Activated CD4-positive, alpha-beta T cell treated with anti-CD3 and anti-CD28 coated beads, Interleukin-2, amount 10 ng/mL, durations not matched to agents 24 days and 14 days (primary cell): ENCODE measurements around the gene DRICH1. TPM values are rescaled to one million over a fixed set of nuclear protein-coding genes. Genes with fewer than 3 reads are reported as not detected.
A peak's percentile ranks its signal among the peaks of the same experiment; 100 is the strongest.
"Not testable (repeated sequence)": the region's sequence is repeated elsewhere in the genome, so short reads cannot be mapped to it uniquely, and the experiment has no call there.

ENCODE experiments used
- DNase-seq: peaks from one replicate; pipeline ENCODE4 v3.0.0; 2022
- H3K27ac Mint-ChIP-seq: one replicate; pipeline ENCODE4 v1.8.0; 2022; ENCODE audit warnings: mild to moderate bottlenecking, mixed read lengths
- H3K27me3 Mint-ChIP-seq: one replicate; pipeline ENCODE4 v1.8.0; 2022; ENCODE audit warnings: mixed read lengths
- H3K36me3 Mint-ChIP-seq: one replicate; pipeline ENCODE4 v1.8.0; 2022; ENCODE audit warnings: low read depth, mild to moderate bottlenecking, mixed read lengths
- H3K4me1 Mint-ChIP-seq: one replicate; pipeline ENCODE4 v1.8.0; 2021; ENCODE audit warnings: mixed read lengths
- H3K4me3 Mint-ChIP-seq: one replicate; pipeline ENCODE4 v1.8.0; 2022; ENCODE audit warnings: mild to moderate bottlenecking, moderate library complexity, mixed read lengths
- H3K9me3 Mint-ChIP-seq: one replicate; pipeline ENCODE4 v1.8.0; 2021; ENCODE audit warnings: mixed read lengths
- intact Hi-C: fragments of 100-400 bp; cut with micrococcal nuclease; formaldehyde crosslinking; loops from one replicate; pipeline ENCODE4 v1.15.1; 2023
- total RNA-seq: library from RNA; stranded (reverse); gene quantifications from 2 replicates; pipeline ENCODE4 v1.2.3, GENCODE V29; 2022

The DRICH1 gene
- total RNA-seq, 1 donor from 2014 or later, result 0.61 TPM

GRCh38 chr22:23575601-23576000 lies 56.5 kb downstream of the DRICH1 start:
- H3K9me3 Mint-ChIP-seq, result no peaks in the 10 kb centered on the region
- H3K27ac Mint-ChIP-seq, result no peak overlapping the region
- intact Hi-C loops, result no loop called here
- no peak for DNase-seq
- peaks cover 3% of the 10 kb centered on the region for H3K4me1 Mint-ChIP-seq
- no peak overlapping the region for H3K4me3 Mint-ChIP-seq
- no peaks in the 10 kb centered on the region for H3K36me3 Mint-ChIP-seq
- H3K27me3 Mint-ChIP-seq, result peaks cover 10% of the 10 kb centered on the region

- intact Hi-C loops, result no loop called here
- Mint-ChIP-seq H3K4me1 (peaks cover 3% of the 10 kb centered on the region), H3K27ac (no peak overlapping the region), H3K4me3 (no peak overlapping the region), H3K36me3 (no peaks in the 10 kb centered on the region), H3K27me3 (peaks cover 10% of the 10 kb centered on the region), H3K9me3 (no peaks in the 10 kb centered on the region)
- no peak for DNase-seq
Measured at GRCh38 chr22:23574877-23575276, 57.2 kb downstream of the DRICH1 start.

- Mint-ChIP-seq H3K4me1 (peaks cover 3% of the 10 kb centered on the region), H3K27me3 (peaks cover 10% of the 10 kb centered on the region), H3K27ac (no peak overlapping the region), H3K9me3 (no peaks in the 10 kb centered on the region), H3K4me3 (no peak overlapping the region), H3K36me3 (no peaks in the 10 kb centered on the region)
- DNase-seq, result no peak
- intact Hi-C loops, result no loop called here
Measured at GRCh38 chr22:23574371-23574811, 57.7 kb downstream of the DRICH1 start.

- H3K9me3 Mint-ChIP-seq, DNase-seq, H3K27ac Mint-ChIP-seq, H3K4me3 Mint-ChIP-seq, intact Hi-C loops, H3K4me1 Mint-ChIP-seq, H3K36me3 Mint-ChIP-seq: not testable (repeated sequence)
- H3K27me3 Mint-ChIP-seq, result peaks cover 11% of the 10 kb centered on the region
Measured at GRCh38 chr22:23573701-23574235, 58.4 kb downstream of the DRICH1 start.

DNA sequence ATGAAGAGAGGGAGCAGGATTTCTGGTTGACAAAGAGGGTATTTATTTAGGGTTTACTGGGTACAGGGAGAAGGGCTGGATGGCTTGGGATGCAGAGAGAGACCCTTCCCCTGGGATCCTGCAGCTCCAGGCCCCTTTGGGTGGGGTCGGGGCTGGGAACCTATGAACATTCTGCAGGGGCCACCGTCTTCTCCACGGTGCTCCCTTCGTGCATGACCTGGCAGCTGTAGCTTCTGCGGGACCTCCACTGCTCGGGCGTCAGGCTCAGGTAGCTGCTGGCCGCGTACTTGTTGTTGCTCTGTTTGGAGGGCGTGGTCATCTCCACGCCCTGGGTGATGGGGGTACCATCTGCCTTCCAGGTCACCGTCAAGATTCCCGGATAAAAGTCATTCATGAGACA lies 59.0 kb downstream of the DRICH1 start:
- H3K9me3 Mint-ChIP-seq, intact Hi-C loops, H3K4me1 Mint-ChIP-seq, H3K36me3 Mint-ChIP-seq, H3K27ac Mint-ChIP-seq, H3K4me3 Mint-ChIP-seq, DNase-seq: not testable (repeated sequence)
- H3K27me3 Mint-ChIP-seq, result peaks cover 11% of the 10 kb centered on the region

DNA sequence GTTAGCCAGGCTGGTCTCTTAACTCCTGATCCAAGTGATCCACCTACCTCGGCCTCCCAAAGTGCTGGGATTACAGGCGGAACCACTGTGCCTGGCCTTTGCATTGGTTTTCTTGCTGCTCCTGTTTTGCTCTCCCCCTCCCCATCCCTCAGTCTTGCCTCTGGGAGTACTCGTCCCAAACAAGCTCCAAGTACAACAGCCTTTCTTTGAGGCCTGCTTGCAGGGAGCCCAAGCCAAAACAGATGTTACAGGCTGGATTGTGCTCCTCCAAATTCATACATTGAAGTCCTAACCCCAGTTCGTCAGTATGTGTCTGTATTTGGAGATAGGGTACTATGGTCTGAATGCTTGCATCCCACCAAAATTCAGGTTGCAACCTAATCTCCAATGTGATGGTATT lies 60.6 kb downstream of the DRICH1 start:
- peaks cover 13% of the 10 kb centered on the region for H3K27me3 Mint-ChIP-seq
- H3K4me3 Mint-ChIP-seq, result no peak overlapping the region
- H3K9me3 Mint-ChIP-seq, result no peaks in the 10 kb centered on the region
- H3K27ac Mint-ChIP-seq, result no peak overlapping the region
- intact Hi-C loops, result no loop called here
- no peaks in the 10 kb centered on the region for H3K4me1 Mint-ChIP-seq
- DNase-seq, result no peak
- no peaks in the 10 kb centered on the region for H3K36me3 Mint-ChIP-seq

DNA sequence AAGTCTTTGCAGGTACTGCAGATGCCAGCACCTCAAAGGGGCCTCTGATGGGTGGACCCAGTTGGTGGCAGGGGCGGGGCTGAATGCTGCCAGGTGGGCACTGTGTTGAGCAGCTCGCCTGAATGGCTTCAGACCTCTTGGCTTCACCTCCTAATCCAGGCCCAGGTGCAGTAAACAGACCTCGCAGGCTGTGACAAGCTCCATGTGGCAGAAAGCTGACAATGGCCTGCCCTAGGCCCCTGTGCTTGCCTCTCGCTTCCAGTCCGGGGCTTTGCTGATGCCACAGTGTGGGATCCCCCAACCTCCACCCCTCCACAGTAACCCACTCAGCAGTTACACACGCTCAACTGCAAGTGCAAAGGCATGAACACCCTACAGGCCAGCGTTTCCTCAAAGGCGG lies 61.4 kb downstream of the DRICH1 start:
- intact Hi-C loops, result no loop called here
- Mint-ChIP-seq H3K27me3 (peaks cover 15% of the 10 kb centered on the region), H3K9me3 (no peaks in the 10 kb centered on the region), H3K27ac (no peak overlapping the region), H3K36me3 (no peaks in the 10 kb centered on the region), H3K4me1 (peaks cover 2% of the 10 kb centered on the region), H3K4me3 (no peak overlapping the region)
- DNase-seq, result no peak

- Mint-ChIP-seq H3K4me3 (no peak overlapping the region), H3K9me3 (no peaks in the 10 kb centered on the region), H3K27me3 (peaks cover 22% of the 10 kb centered on the region), H3K36me3 (no peaks in the 10 kb centered on the region), H3K4me1 (peaks cover 5% of the 10 kb centered on the region), H3K27ac (no peak overlapping the region)
- intact Hi-C loops, result no loop called here
- no peak for DNase-seq
Measured at GRCh38 chr22:23569716-23570115, 62.4 kb downstream of the DRICH1 start.

- Mint-ChIP-seq H3K36me3 (no peaks in the 10 kb centered on the region), H3K27me3 (peaks cover 26% of the 10 kb centered on the region), H3K27ac (no peak overlapping the region), H3K4me1 (peaks cover 5% of the 10 kb centered on the region), H3K4me3 (no peak overlapping the region), H3K9me3 (no peaks in the 10 kb centered on the region)
- DNase-seq, result no peak
- intact Hi-C loops, result no loop called here
Measured at GRCh38 chr22:23569291-23569690, 62.8 kb downstream of the DRICH1 start.

DNA sequence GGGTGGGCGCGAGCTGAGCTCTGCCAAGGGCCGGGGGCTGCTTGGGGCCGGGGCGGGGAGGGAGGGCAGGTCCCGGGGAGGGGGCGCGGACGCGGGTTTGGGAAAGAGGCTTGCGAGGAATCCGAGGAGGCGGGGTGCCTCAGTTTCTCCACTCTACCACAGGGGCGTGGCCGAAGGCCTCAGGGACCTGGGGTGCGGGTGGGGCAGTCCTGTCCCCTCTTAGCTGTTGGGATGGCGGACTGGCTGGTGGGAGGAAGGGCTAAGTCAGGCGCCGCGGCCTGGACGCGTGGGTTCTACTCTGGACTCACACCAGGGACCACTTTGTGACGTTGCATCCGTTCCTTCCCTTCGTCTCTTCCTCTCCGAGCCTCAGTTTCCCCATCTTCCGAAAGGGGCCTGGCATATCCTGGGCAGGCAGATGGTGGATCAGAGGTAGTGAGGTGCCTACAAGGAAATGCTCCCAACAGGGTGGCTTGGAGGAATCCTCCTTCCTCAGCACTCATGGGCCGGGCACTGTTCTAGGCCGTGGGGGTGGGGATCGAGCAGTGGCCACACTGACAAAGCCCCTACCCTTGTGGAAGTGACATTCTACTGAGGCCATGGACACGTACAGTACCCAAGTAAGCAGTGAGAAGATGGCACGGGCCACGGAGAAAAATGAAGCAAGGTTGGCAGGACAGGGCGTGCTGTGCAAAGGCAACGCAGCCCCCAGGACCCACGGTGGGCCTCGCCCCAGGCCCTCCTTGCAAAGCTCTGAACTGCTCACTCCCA lies 65.2 kb downstream of the DRICH1 start:
- Mint-ChIP-seq H3K36me3 (no peaks in the 10 kb centered on the region), H3K4me1 (peaks cover 5% of the 10 kb centered on the region), H3K4me3 (no peak overlapping the region), H3K27me3 (peaks cover 36% of the 10 kb centered on the region), H3K27ac (no peak overlapping the region), H3K9me3 (no peaks in the 10 kb centered on the region)
- intact Hi-C loops, result no loop called here
- DNase-seq, result no peak

DNA sequence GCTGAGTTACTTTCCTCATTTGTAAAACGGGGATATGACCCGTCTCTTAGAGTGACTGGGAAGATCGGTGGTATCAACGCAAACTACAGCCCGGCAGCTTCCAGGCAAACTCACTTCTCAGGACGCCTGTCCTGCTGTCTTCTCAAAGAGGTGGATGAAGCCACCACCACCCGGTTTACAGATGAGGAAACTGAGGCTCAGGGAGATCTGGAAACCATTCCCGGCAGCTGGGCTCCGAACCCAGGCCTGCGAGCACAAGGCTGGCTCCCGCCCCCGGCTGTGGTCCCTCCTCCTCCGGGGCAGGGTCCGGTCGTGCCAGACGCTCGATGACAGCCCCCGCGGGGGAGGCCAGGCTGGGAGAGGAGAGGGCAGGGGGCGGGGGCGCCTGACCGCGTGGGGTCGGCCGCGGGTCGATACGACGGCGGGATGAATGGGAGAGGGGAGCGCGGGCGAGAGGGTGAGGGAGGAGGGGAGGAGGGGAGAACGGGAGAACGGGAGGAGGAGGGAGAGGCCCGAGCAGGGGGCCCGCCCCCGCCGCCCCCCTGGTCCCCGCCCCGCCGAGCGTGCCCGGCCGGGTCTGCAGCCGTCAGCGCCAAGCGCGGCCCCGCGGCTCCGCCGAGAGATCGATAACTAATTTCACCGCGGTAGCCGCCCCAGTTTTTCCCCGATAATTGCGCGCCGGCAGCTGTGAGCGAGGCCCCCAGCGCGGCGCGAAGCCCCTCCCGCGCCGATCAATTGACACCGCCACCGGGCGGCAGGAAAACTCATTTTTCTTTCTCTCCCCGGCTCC lies 66.0 kb downstream of the DRICH1 start:
- Mint-ChIP-seq H3K4me3 (peak overlapping the region; percentile 63), H3K4me1 (peaks cover 5% of the 10 kb centered on the region), H3K27me3 (peaks cover 36% of the 10 kb centered on the region), H3K36me3 (no peaks in the 10 kb centered on the region), H3K27ac (no peak overlapping the region), H3K9me3 (no peaks in the 10 kb centered on the region)
- DNase-seq, result no peak
- intact Hi-C loops, result no loop called here

DNA sequence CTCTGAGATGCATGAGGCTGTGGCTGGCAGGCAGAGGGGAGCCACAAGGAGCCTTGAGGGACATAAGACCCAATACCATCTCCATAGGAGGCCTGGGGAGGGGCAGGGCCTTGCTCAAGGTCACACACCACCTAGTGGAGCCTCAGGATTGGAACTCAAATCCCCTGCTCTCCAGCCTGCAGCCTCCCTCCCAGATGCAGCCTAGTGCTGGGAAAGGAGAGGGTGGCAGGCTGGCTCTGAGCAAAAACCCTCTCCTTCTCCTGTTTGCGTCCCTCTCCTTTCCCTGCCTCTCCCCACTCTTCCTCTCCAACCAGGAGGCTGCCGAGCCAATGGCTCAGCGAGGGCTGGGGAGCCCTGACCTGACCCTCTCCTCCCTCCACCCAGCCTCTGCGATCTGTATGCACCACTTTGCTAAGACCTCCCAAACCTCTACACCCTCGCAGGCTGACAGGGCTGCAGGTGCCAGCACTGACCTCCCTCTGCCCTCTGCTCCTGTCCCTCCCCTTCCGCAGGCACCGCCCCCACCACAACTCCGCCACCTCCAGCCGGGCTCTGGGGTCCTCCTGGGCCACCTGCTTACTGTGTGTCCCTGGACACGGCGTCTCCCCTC lies 66.7 kb downstream of the DRICH1 start:
- Mint-ChIP-seq H3K36me3 (no peaks in the 10 kb centered on the region), H3K4me1 (peaks cover 5% of the 10 kb centered on the region), H3K4me3 (peak overlapping the region; percentile 63), H3K27me3 (peaks cover 36% of the 10 kb centered on the region), H3K27ac (no peak overlapping the region), H3K9me3 (no peaks in the 10 kb centered on the region)
- intact Hi-C loops, result no loop called here
- no peak for DNase-seq

GRCh38 chr22:23564276-23564675 lies 67.8 kb downstream of the DRICH1 start:
- Mint-ChIP-seq H3K9me3 (no peaks in the 10 kb centered on the region), H3K4me3 (no peak overlapping the region), H3K27me3 (peaks cover 36% of the 10 kb centered on the region), H3K27ac (no peak overlapping the region), H3K36me3 (no peaks in the 10 kb centered on the region), H3K4me1 (peaks cover 5% of the 10 kb centered on the region)
- no peak for DNase-seq
- intact Hi-C loops, result no loop called here

DNA sequence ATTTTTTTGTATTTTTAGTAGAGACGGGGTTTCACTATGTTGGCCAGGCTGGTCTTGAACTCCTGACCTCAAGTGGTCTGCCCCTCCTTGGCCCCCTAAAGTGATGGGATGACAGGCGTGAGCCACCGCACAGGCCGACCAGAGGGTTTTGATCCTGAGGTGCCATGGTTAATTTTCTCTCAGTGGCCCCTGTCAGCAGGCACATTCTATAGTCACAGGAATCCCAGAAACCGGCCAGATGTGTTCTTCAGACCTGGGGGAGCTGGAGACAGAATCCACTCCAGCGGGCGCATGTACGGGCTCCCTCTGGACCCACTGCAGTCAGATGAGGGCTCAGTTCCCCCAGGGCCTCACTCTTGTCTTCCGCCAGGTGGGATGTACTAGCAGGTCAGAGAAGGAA lies 69.0 kb downstream of the DRICH1 start:
- Mint-ChIP-seq H3K27ac (no peak overlapping the region), H3K36me3 (no peaks in the 10 kb centered on the region), H3K9me3 (no peaks in the 10 kb centered on the region), H3K27me3 (peaks cover 33% of the 10 kb centered on the region), H3K4me3 (no peak overlapping the region), H3K4me1 (peaks cover 5% of the 10 kb centered on the region)
- intact Hi-C loops, result no loop called here
- DNase-seq, result no peak
